Nephron progenitor cell (in vitro differentiated cells): ENCODE data around the gene SERPINE2.
A peak's percentile ranks its signal among the peaks of the same experiment; 100 is the strongest.

ENCODE experiments used
- DNase-seq: peaks from one replicate; pipeline ENCODE4 v3.0.0; 2021
- H3K27ac Mint-ChIP-seq: 2 replicates; pipeline ENCODE4 v1.8.0; 2021; ENCODE audit warnings: mild to moderate bottlenecking, moderate library complexity, mixed read lengths
- H3K27me3 Mint-ChIP-seq: 2 replicates; pipeline ENCODE4 v1.8.0; 2021; ENCODE audit warnings: mild to moderate bottlenecking, low read depth, mixed read lengths; ENCODE audit not compliant: poor library complexity
- H3K36me3 Mint-ChIP-seq: 2 replicates; pipeline ENCODE4 v1.8.0; 2021; ENCODE audit warnings: low read depth, mixed read lengths
- H3K4me1 Mint-ChIP-seq: 2 replicates; pipeline ENCODE4 v1.8.0; 2021; ENCODE audit warnings: mixed read lengths
- H3K4me3 Mint-ChIP-seq: 2 replicates; pipeline ENCODE4 v1.8.0; 2021; ENCODE audit warnings: mild to moderate bottlenecking, moderate library complexity, mixed read lengths
- H3K9me3 Mint-ChIP-seq: 2 replicates; pipeline ENCODE4 v1.8.0; 2021; ENCODE audit warnings: mild to moderate bottlenecking, moderate library complexity, mixed read lengths
- CTCF ChIP-seq: fragments of 200-600 bp; sonication (generic); IDR thresholded peaks from 2 replicates; pipeline ENCODE4 v1.5.0; 2021; ENCODE audit warnings: antibody characterized with exemption

Gene SERPINE2

GRCh38 chr2:224041554-224041953, 2.5 kb upstream of the SERPINE2 start:
- Mint-ChIP-seq H3K4me3 (no peak overlapping the region), H3K4me1 (peaks cover 31% of the 10 kb centered on the region), H3K9me3 (no peaks in the 10 kb centered on the region), H3K27me3 (peaks cover 43% of the 10 kb centered on the region), H3K36me3 (no peaks in the 10 kb centered on the region), H3K27ac (no peak overlapping the region)
- no peak for TF ChIP-seq CTCF
- DNase-seq: no peak

GRCh38 chr2:224040753-224041152, 1.7 kb upstream of the SERPINE2 start:
- H3K4me3 Mint-ChIP-seq: peak overlapping the region; percentile 84
- DNase-seq: no peak
- H3K4me1 Mint-ChIP-seq: peaks cover 39% of the 10 kb centered on the region
- no peak overlapping the region for H3K27ac Mint-ChIP-seq
- no peaks in the 10 kb centered on the region for H3K36me3 Mint-ChIP-seq
- no peak for TF ChIP-seq CTCF
- peaks cover 43% of the 10 kb centered on the region for H3K27me3 Mint-ChIP-seq
- no peaks in the 10 kb centered on the region for H3K9me3 Mint-ChIP-seq

- Mint-ChIP-seq H3K27me3 (peaks cover 47% of the 10 kb centered on the region), H3K4me3 (peak overlapping the region; percentile 84), H3K36me3 (no peaks in the 10 kb centered on the region), H3K9me3 (no peaks in the 10 kb centered on the region), H3K27ac (no peak overlapping the region), H3K4me1 (peaks cover 41% of the 10 kb centered on the region)
- no peak for TF ChIP-seq CTCF
- DNase-seq: peak; percentile 53
Measured at GRCh38 chr2:224039770-224040440, 819 bp upstream of the SERPINE2 start.

- Mint-ChIP-seq H3K4me1 (peaks cover 50% of the 10 kb centered on the region), H3K27me3 (peaks cover 45% of the 10 kb centered on the region), H3K36me3 (no peaks in the 10 kb centered on the region), H3K27ac (no peak overlapping the region), H3K9me3 (no peaks in the 10 kb centered on the region), H3K4me3 (no peak overlapping the region)
- DNase-seq: no peak
- no peak for TF ChIP-seq CTCF
Measured at GRCh38 chr2:224038830-224039079, 331 bp downstream of the SERPINE2 start.

DNA sequence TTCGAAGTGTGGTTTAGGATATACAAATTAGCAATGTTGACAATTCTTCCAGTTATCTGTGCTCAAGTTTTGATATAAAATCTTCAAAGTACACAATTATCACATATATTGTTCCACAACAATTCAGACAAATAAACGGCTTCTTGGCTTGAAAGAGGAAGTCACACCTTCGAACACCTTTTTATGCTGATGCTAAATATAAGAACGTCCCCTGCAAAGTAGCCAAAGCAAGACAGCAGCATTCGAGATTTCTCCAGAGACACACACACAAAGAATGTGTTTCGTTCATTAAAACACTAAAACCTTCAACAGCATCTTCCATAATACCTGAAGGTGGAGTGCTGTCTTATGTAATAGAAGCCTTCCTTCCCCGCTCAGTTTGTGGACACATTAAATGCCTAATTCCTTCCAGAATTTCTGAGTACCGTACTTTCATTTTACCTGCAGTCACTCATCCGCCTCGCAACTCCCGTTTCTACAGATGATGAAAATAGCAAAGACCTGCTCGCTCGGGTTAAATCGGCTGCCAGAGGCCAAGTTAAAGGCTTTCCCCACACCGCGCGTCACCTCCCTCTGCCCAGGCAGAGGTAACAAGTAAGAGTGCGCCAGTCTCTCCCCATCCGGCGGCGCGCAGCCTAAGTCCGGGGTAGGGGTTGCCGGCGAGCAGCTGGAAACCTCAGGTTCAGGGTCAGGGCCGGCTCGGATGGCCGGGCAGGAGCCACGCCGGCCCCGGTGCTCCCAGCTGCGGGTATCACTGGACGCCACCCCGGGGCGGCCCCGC, 847 bp downstream of the SERPINE2 start:
- H3K27me3 Mint-ChIP-seq: peaks cover 43% of the 10 kb centered on the region
- no peaks in the 10 kb centered on the region for H3K9me3 Mint-ChIP-seq
- H3K4me3 Mint-ChIP-seq: peak overlapping the region; percentile 94
- peaks cover 50% of the 10 kb centered on the region for H3K4me1 Mint-ChIP-seq
- peak overlapping the region; percentile 47 for H3K27ac Mint-ChIP-seq
- H3K36me3 Mint-ChIP-seq: no peaks in the 10 kb centered on the region
- peak; percentile 66 for DNase-seq
- TF ChIP-seq CTCF: no peak
